ENCODE results near the gene FCHSD2.

DNA sequence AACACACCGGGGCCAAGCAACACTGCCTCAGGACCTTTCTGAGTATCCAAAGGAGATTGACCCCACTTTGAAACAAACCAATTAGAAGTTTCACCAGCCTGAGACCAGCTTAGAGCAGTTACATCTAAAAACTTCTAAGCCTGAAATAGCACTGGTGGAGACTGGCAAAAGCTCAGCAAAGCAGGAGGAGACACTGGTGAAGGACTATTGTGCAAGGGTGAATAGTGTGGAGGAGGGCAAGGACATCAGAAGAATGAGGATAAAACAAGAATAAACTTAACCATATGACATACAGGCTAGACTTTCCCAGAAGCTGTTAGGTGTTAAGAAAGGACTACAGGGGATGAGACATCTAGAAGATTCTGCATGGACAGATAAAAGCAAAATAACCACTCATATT is 152.4 kb downstream of the FCHSD2 start:
- no peak for TF ChIP-seq EP300 (IDR thresholded peaks at IDR 0.05)
- TF ChIP-seq, protein P1, sequence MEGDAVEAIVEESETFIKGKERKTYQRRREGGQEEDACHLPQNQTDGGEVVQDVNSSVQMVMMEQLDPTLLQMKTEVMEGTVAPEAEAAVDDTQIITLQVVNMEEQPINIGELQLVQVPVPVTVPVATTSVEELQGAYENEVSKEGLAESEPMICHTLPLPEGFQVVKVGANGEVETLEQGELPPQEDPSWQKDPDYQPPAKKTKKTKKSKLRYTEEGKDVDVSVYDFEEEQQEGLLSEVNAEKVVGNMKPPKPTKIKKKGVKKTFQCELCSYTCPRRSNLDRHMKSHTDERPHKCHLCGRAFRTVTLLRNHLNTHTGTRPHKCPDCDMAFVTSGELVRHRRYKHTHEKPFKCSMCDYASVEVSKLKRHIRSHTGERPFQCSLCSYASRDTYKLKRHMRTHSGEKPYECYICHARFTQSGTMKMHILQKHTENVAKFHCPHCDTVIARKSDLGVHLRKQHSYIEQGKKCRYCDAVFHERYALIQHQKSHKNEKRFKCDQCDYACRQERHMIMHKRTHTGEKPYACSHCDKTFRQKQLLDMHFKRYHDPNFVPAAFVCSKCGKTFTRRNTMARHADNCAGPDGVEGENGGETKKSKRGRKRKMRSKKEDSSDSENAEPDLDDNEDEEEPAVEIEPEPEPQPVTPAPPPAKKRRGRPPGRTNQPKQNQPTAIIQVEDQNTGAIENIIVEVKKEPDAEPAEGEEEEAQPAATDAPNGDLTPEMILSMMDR (IDR thresholded peaks at IDR 0.05) = no peak
- TF ChIP-seq POLR2A (IDR thresholded peaks at IDR 0.05) = no peak
- no peak for TF ChIP-seq POLR2AphosphoS5 (IDR thresholded peaks at IDR 0.05)

Measured in gastroesophageal sphincter (tissue), 3 donors.